GM12874 (cell line): ENCODE results near the gene DQX1.

Experiments
- TF ChIP-seq, protein P1 (sequence below): IDR thresholded peaks from 2 replicates; pipeline ENCODE4 v1.5.1; 2011; ENCODE audit warnings: low read depth, mild to moderate bottlenecking, control low read depth, low read length, moderate library complexity; ENCODE audit not compliant: insufficient read depth

Gene DQX1

GRCh38 chr2:74498500-74499266 is 27.3 kb downstream of the DQX1 start:
- TF ChIP-seq, protein P1, sequence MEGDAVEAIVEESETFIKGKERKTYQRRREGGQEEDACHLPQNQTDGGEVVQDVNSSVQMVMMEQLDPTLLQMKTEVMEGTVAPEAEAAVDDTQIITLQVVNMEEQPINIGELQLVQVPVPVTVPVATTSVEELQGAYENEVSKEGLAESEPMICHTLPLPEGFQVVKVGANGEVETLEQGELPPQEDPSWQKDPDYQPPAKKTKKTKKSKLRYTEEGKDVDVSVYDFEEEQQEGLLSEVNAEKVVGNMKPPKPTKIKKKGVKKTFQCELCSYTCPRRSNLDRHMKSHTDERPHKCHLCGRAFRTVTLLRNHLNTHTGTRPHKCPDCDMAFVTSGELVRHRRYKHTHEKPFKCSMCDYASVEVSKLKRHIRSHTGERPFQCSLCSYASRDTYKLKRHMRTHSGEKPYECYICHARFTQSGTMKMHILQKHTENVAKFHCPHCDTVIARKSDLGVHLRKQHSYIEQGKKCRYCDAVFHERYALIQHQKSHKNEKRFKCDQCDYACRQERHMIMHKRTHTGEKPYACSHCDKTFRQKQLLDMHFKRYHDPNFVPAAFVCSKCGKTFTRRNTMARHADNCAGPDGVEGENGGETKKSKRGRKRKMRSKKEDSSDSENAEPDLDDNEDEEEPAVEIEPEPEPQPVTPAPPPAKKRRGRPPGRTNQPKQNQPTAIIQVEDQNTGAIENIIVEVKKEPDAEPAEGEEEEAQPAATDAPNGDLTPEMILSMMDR, result no peak

- TF ChIP-seq, protein P1, result no peak
These were observed 28.1 kb downstream of the DQX1 start for GRCh38 chr2:74497777-74498499.

DNA sequence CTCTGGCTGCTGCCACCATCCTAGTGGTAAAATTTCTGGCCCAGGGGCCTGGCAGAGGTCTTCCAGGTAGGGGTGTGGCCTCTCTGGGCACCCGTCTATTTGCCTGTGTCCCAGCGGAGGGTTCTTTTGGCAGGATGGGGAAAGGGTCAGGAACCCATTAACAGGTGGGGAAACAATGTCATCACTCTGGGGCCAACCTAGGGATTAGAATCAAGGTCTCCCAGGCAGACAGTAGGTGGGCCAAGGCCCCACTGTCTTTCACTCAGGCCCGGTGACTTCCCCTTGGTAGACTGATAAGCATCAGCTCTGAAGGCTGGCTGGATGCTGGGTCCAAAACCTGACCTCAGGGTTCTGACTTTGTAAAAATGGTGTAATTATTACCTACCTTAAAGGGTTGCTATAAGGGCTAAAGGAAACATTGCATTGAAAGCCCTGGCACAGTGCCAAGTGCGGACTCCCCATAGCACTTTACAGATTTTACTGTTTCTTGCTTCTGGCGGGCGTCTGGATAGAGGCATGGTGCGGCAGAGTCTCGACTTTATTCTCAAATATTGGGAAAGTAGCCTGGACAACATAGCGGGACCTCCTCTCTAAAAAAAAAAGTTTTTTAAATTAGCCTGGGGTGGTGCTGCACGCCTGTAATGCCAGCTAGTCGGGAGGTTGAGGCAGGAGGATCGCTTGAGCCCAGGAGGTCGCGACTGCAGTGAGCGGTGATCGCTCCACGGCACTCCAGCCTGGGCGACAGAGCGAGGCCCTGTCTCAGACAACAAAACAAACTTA is 28.8 kb downstream of the DQX1 start:
- TF ChIP-seq, protein P1, result no peak

DNA sequence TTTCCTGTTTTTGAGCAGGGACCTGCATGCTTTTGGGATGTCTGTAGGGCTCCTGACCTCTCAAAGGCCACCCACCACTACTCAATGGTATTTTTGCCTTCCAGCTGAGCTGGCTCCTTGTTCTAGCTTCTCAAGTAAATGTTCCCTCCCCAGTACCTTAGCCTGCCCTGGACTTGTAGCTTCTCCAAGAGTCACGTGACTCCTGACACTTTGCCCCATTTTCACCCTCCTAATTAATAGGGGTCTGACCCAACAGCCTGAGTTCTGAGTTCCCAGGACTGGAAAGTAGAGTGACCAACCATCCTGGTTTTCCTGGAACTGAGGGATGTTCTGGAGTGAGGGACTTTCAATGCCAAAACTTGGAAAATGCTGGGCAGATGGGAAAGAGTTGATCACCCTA is 30.6 kb downstream of the DQX1 start:
- TF ChIP-seq, protein P1, result no peak

GRCh38 chr2:74493546-74493945 is 32.5 kb downstream of the DQX1 start:
- TF ChIP-seq, protein P1, result no peak

DNA sequence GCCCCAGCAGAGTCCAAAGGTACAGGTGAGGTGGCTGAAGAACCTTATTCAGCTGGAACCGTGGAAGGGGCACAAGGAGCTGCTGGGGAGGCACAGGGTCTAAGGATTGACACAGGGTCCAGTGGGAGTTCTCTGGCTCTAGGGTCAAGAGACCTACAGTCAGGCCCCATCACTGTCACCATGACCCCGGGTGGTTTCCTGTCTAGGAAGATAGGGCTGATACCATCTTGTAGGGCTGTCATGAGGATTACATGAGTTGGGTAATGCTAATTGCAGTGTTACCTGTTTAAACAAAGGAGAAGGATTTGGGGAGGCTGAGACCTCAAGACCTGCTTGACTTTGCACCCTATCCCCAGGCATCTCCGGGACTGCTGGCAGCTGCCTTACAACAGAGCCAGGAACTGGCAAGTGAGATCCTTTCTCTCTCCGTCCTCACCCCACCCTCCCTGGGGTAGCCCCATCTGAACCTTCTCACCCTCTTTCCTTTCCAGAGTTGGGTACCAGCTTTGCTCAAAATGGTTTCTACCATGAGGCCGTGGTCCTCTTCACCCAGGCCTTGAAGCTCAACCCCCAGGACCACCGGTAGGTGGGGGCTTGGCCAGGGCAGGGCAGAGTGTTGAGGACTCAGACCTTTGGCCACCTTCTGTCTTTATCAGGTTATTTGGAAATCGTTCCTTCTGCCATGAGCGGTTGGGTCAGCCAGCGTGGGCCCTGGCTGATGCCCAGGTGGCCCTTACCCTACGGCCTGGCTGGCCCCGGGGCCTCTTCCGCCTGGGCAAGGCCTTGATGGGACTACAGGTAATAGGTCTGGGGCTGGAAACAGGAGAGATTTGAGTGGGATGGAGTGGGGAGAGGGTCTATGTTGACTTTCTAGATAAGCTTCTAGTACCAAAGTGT is 34.1 kb downstream of the DQX1 start:
- TF ChIP-seq, protein P1, result no peak
